Psoas muscle (tissue), 8 donors: ENCODE data around the gene TMEM248. TPM values are rescaled to one million over a fixed set of nuclear protein-coding genes. Genes with fewer than 3 reads are reported as not detected.
"Not testable (repeated sequence)": the region's sequence is repeated elsewhere in the genome, so short reads cannot be mapped to it uniquely, and the experiment has no call there.

Experiments
- ATAC-seq, 4 donors: fragments of 200-7000 bp; cut with Tn5 transposase; one replicate each; pipeline ENCODE4 v1.9.1; 2020; ENCODE audit warnings: moderate library complexity in 3 of 4, mild to moderate bottlenecking in 2 of 4
- DNase-seq, 2 donors: peaks; one replicate each; pipeline ENCODE4 v3.0.0-alpha.2; 2020
- H3K27ac ChIP-seq: fragments of 200-600 bp; one replicate; pipeline ENCODE4 v1.8.0; 2022
- H3K27me3 ChIP-seq, 3 donors: fragments of 200-600 bp in 1 of 3; one replicate each; pipeline versions ENCODE4 v1.6.1 to v1.8.0; 2013 to 2022; ENCODE audit warnings: low read length in 2 of 3, mild to moderate bottlenecking in 2 of 3, moderate library complexity in 1 of 3; ENCODE audit not compliant: insufficient read depth in 3 of 3
- H3K36me3 ChIP-seq, 2 donors: fragments of 200-600 bp in 1 of 2; one replicate each; pipeline versions ENCODE4 v1.6.1 to v1.8.0; 2013 to 2022; ENCODE audit warnings: low read depth in 1 of 2, mild to moderate bottlenecking in 1 of 2, moderate library complexity in 1 of 2; ENCODE audit not compliant: insufficient read depth in 1 of 2
- H3K4me1 ChIP-seq: fragments of 200-600 bp; one replicate; pipeline ENCODE4 v1.8.0; 2022
- H3K4me3 ChIP-seq: fragments of 200-600 bp; one replicate; pipeline ENCODE4 v1.8.0; 2022; ENCODE audit warnings: mild to moderate bottlenecking
- H3K9me3 ChIP-seq: fragments of 200-600 bp; one replicate; pipeline ENCODE4 v1.8.0; 2022
- WGBS, 3 donors: extraction: QIAGEN DNeasy Blood & Tissue Kit; methylation state at CpG; one replicate each; pipeline versions ENCODE4 v1.1.6 to v1.1.7; 2013; 5-methylcytosine and 5-hydroxymethylcytosine counted together
- intact Hi-C, 2 donors: fragments of 100-400 bp; cut with DNase I; formaldehyde crosslinking; loops; one replicate each; pipeline versions ENCODE4 v1.11.0 to v1.14.2; 2022
- polyA plus RNA-seq, 3 donors: library from polyadenylated mRNA; stranded (reverse); fragments of 200-250 nt; gene quantifications; one replicate each; pipeline ENCODE4 v1.2.3, GENCODE V29; 2013
- total RNA-seq, 4 donors: library from RNA; stranded (reverse); fragmentation: NEBNext Ultra II Directional in 2 of 4; extraction: Animal tissue kit (Norgen Biotek cat#: 25700) in 2 of 4; gene quantifications; one replicate each; pipeline versions ENCODE4 v1.2.1 to v1.2.4, GENCODE V29; 2021 to 2023
- TF ChIP-seq, protein P1 (sequence below): fragments of 200-600 bp; IDR thresholded peaks from one replicate; pipeline ENCODE4 v1.8.0; 2022; ENCODE audit warnings: antibody characterized with exemption
- donor health status: healthy with polysubstance abuse.
- donor health status: DM: no; HTN: no; CAD: no; lungs with moderate emphysema.
- donor health status: Bipolar disorder and iron deficiency.
- donor health status: healthy.
- donor health status: DM: yes; HTN: yes; CAD: no.
- donor health status: DM: no; HTN: no; CAD: no.
- donor health status: DM: no; HTN: no; CAD: no.
- donor health status: DM: yes; HTN: yes; CAD: no.

Gene TMEM248
- total and polyA plus RNA-seq, 7 donors, result 16.0 to 38.6 (median 33.9) TPM

DNA sequence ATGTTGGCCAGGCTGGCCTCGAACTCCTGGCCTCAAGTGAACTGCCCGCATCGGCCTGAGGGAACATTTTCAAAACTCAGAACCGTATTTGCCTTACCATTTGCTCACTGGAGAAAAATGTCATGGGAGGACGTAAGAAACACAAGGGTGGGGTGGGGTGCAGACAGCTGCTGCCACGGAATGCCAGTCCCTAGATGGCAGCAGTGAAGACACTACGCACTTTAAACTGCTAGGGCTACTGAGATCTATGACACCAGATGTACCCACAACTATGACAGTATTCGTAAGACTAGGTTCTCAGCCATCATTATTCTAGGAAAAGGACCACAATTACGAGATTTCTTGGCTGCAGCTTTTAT is 73.6 kb downstream of the TMEM248 start:
- peak overlapping the region; percentile 83 for H3K4me3 ChIP-seq
- ATAC-seq, result peak; percentile 80 to 83 (median 82)
- H3K27me3 ChIP-seq, H3K9me3 ChIP-seq, intact Hi-C loops: not testable (repeated sequence)
- peaks cover 17% of the 10 kb centered on the region for H3K4me1 ChIP-seq
- WGBS, 3 donors, result 0 to 2% (median 1%) methylated on average over 9 of the region's 9 CpGs
- DNase-seq, result peak; percentile 60 to 83
- TF ChIP-seq, protein P1, sequence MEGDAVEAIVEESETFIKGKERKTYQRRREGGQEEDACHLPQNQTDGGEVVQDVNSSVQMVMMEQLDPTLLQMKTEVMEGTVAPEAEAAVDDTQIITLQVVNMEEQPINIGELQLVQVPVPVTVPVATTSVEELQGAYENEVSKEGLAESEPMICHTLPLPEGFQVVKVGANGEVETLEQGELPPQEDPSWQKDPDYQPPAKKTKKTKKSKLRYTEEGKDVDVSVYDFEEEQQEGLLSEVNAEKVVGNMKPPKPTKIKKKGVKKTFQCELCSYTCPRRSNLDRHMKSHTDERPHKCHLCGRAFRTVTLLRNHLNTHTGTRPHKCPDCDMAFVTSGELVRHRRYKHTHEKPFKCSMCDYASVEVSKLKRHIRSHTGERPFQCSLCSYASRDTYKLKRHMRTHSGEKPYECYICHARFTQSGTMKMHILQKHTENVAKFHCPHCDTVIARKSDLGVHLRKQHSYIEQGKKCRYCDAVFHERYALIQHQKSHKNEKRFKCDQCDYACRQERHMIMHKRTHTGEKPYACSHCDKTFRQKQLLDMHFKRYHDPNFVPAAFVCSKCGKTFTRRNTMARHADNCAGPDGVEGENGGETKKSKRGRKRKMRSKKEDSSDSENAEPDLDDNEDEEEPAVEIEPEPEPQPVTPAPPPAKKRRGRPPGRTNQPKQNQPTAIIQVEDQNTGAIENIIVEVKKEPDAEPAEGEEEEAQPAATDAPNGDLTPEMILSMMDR, result peak; percentile 25
- peaks cover 0 to 56% of the 10 kb centered on the region in 2 donors for H3K36me3 ChIP-seq
- peak overlapping the region; percentile 99 for H3K27ac ChIP-seq

DNA sequence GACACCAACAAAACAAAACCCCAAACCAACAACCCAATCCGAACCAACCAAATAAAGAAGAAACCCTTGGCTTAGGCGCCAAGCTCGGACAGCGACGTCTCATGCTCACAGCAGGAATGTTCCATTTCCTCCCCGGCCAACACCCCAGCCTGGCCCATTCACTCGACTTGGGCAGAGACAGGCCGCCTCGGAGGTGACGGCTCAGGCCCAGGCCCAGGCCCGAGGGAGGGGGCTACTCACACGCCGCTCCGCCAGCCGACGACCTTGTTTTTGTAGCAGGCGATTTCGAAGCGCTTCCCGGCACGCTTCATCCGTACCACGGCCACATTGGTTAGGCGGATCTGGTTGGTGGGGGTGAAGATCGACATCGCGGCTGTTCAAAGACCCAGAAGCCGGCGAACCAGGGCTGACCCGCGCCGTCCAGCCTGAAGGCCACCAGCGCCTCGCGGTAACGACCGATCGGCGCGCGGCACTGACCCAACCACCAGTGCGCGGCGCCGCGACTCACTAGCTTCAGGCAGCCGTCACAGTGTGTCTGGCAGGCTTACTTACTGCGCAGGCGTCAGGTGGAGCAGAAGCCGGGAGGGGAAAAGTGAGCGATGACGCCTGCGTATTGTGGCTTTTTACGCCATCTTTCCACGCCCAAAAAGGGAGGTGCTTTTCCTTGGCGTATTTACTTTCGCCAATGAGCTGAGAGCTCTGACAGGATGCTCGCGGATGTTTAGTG is 74.2 kb downstream of the TMEM248 start, which contains the start of gene SBDS:
SBDS (minus strand) TSS at position 537 of the 727 bp plus-strand sequence; CDS start at position 368, 169 bp downstream.
- H3K27me3 ChIP-seq, H3K9me3 ChIP-seq, intact Hi-C loops: not testable (repeated sequence)
- DNase-seq, result peak; percentile 93 to 96
- H3K4me3 ChIP-seq, result peak within 1 kb of the TSS; percentile 83
- H3K36me3 ChIP-seq, result peaks cover 0 to 55% of the 10 kb centered on the region in 2 donors
- H3K27ac ChIP-seq, result peak within 1 kb of the TSS; percentile 99
- H3K4me1 ChIP-seq, result peaks cover 17% of the 10 kb centered on the region
- WGBS, 3 donors, result 0% methylated on average over 58 to 59 of the region's 59 CpGs
- ATAC-seq, result peak; percentile 84 to 87 (median 86)

DNA sequence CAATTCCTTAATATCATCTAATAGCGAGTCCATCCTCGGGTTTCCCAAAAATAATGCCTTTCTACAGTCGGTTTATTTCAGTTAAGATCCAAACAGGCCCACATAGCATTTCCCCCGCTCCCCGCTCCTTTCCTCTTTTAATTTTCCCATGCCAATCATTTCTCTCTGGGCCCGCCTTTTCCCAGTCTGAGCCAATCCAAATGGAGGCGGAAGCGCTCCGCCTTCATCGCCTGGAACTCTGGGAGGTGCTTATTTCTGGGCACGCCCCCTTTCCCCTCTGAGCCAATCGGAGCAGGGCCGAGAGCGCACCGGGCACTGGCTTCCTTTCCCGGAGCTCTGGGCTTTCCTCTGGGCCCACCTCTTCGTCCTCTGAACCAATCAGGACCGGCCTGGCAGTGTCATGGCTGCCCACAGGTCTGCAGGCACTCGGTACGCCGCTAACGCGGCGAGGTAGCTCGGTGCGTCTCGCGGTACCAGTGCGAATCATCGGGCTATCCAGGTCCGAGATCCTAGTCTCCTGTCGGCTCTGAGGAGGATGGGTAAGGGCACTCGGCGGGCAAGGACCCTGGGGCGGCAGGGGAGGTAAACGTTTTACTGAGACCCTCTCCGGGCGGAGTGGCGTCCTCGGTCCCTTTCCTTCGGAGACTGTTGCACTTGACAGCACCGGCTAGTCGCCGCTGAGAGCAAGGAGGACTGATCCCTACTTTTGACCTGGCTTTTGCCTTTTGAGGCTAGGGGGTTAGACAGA is 75.6 kb downstream of the TMEM248 start, which contains the start of gene TYW1:
TYW1 (plus strand) TSS at position 390 of the 748 bp plus-strand sequence; CDS start at position 536, 146 bp downstream.
- 0 to 1% (median 0%) methylated on average over 31 to 44 of the region's 44 CpGs for WGBS, 3 donors
- H3K27me3 ChIP-seq, intact Hi-C loops, H3K9me3 ChIP-seq: not testable (repeated sequence)
- H3K4me3 ChIP-seq, result peak within 1 kb of the TSS; percentile 83
- peaks cover 17% of the 10 kb centered on the region for H3K4me1 ChIP-seq
- ATAC-seq, result peak; percentile 81 to 89 (median 85)
- DNase-seq, result peak; percentile 97 to 99
- peaks cover 0 to 46% of the 10 kb centered on the region in 2 donors for H3K36me3 ChIP-seq
- peak within 1 kb of the TSS; percentile 99 for H3K27ac ChIP-seq

DNA sequence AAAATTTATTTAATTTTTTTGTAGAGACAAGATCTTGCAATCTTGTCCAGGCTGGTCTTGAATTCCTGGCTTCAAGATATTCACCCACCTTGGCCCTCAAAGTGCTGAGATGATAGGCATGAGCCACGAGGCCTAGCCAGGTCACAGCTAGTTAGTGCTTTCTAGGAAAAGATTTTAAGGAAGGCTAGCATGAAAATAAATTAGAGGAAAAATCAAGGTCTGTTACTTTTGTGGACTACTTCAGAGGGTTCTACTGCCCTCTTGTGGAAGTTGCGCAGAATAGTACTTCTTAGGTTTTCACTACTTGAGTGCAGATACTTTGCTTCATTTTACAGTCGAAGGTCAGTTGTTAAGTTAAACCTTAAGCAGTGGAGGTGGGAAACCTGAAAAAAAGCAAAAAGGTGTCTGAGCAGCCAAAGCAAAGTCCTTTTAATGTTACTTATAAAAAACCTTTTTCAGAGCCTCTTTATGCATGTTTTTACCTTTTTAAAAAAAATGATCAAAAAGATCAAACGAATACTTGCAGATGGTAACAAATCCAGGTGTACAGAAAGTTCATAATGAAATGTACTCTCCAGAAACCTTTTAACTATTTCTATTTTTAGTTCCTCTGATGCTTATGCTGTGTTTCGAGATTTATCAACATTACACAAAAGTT is 79.7 kb downstream of the TMEM248 start:
- ATAC-seq, H3K27me3 ChIP-seq, H3K4me1 ChIP-seq, H3K27ac ChIP-seq, H3K9me3 ChIP-seq, DNase-seq, H3K4me3 ChIP-seq, intact Hi-C loops: not testable (repeated sequence)
- peaks cover 2 to 41% of the 10 kb centered on the region in 2 donors for H3K36me3 ChIP-seq
- WGBS, 3 donors, result 44 to 49% (median 47%) methylated on average over 4 of the region's 5 CpGs
- TF ChIP-seq, protein P1, result peak; percentile 45

DNA sequence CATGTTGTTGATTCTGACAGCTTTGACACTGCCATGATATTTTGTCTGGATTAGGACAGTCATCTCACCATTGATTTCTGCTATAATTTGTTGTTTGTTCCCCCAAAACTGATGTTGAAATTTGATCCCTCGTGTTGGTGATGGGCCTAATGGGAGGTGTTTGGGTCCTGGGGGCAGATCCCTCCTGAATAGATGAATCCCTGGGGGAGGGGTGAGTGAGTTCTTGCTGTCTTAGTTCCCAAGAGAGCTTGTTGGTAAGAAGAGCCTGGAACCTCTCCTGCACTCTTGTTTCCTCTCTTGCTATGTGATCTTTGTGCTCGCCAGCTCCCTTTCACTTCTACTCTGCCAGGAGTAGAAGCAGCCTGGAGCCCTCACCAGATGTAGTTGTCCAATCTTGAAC is 83.1 kb downstream of the TMEM248 start:
- H3K27me3 ChIP-seq, H3K4me3 ChIP-seq, DNase-seq, H3K27ac ChIP-seq, H3K9me3 ChIP-seq, H3K4me1 ChIP-seq, ATAC-seq, intact Hi-C loops: not testable (repeated sequence)
- 70 to 89% (median 85%) methylated on average over 2 of the region's 2 CpGs for whole genome bisulfite sequencing, 3 donors
- H3K36me3 ChIP-seq, result peaks cover 2 to 68% of the 10 kb centered on the region in 2 donors
